Measurements from ENCODE around the gene FUZ.

The FUZ gene

GRCh38 chr19:49763230-49763629 lies 49.9 kb downstream of the FUZ start, which contains the start of gene TSKS:
Gene TSKS, minus strand, starts transcription at chr19:49763306. Its CDS starts 59 bp downstream, at chr19:49763247.
- H3K4me3 ChIP-seq (ENCODE audit: low read length) = no peak within 1 kb of the TSS
- no peak for DNase-seq (ENCODE audit: low read depth)
- TF ChIP-seq, protein P1, sequence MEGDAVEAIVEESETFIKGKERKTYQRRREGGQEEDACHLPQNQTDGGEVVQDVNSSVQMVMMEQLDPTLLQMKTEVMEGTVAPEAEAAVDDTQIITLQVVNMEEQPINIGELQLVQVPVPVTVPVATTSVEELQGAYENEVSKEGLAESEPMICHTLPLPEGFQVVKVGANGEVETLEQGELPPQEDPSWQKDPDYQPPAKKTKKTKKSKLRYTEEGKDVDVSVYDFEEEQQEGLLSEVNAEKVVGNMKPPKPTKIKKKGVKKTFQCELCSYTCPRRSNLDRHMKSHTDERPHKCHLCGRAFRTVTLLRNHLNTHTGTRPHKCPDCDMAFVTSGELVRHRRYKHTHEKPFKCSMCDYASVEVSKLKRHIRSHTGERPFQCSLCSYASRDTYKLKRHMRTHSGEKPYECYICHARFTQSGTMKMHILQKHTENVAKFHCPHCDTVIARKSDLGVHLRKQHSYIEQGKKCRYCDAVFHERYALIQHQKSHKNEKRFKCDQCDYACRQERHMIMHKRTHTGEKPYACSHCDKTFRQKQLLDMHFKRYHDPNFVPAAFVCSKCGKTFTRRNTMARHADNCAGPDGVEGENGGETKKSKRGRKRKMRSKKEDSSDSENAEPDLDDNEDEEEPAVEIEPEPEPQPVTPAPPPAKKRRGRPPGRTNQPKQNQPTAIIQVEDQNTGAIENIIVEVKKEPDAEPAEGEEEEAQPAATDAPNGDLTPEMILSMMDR (conservative IDR thresholded peaks at IDR 0.05; ENCODE audit: low read depth, low read length) = no peak

DNA sequence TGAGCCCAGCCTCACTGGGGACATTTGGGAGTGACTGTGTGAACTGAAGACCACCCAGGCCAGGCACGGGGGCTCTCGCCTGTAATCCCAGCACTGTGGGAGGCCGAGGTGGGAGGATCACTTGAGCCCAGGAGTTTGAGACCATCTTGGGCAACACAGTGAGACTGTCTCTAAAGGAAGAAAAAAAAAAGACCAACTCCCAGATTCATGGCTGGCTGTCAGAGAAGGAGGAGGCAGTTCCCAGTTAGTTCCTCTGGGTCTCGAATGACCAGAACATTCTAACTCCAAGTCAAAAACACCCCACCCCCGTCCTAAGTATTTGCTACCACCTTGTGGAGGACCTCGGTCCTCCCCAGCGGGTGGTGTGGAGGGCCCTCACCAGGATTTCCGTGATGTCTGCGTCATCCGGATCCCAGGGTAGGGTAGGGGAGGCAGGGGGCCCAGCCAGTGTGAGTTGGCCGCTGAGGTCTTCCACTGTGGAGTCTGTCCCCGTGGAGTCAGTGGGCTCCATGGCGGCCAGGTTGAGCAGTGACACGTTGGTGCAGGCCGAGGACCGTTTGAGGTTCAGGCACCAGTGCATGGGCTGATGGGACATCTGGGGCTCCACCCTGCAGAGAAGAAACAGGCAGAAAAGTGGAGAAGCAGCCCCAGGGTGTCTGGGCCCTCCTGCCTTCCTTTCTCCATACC lies 51.3 kb downstream of the FUZ start:
- H3K4me3 ChIP-seq (ENCODE audit: low read length) = no peak overlapping the region
- DNase-seq (ENCODE audit: low read depth) = no peak
- TF ChIP-seq, protein P1 (conservative IDR thresholded peaks at IDR 0.05; ENCODE audit: low read depth, low read length) = no peak

DNA sequence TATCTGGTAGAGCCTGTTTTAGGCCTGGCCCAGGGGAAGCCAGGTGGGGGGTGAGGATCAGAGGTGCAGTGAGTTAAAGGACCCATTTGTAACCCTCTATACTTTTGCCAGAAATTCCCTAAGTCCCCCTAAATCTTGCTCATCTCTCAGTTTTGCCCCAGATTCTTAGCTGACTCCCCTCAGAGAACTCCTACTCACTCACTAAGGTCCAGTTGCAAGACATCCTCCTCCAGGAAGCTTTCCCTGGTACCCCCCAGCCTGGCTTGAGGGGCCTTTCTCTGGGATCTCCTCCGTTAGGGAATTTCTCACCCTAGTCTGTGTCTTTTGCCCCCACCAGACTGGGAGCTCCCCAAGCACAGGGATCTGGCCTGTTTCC lies 51.9 kb downstream of the FUZ start:
- TF ChIP-seq, protein P1 (conservative IDR thresholded peaks at IDR 0.05; ENCODE audit: low read depth, low read length) = no peak
- DNase-seq (ENCODE audit: low read depth) = no peak
- no peak overlapping the region for H3K4me3 ChIP-seq (ENCODE audit: low read length)

DNA sequence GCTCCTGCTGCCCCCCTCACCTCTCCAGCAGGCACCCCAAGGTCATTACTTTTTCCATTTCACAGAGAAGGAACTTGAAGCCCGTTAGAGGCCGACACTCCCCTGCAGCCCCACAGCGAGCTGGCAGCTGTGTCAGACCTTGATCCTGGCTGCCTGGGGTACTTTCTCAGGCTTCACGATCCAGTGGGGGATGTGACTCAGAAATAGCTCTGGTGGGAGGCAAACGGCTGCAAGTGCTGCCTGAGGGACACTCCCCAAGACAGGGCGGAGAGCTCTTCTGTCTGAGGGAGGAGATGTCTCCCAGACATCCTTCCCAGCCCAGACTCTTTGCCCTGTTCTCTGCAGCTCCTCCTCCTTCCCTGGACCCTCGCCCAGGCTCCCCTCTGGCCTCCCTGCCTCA lies 54.8 kb downstream of the FUZ start:
- no peak for DNase-seq (ENCODE audit: low read depth)
- TF ChIP-seq, protein P1 (conservative IDR thresholded peaks at IDR 0.05; ENCODE audit: low read depth, low read length) = no peak
- no peak overlapping the region for H3K4me3 ChIP-seq (ENCODE audit: low read length)

All from retinal pigment epithelial cell (primary cell).